SU-DHL-6 (cell line): ENCODE measurements around the gene PCGF1.
"Not testable (repeated sequence)": the region's sequence is repeated elsewhere in the genome, so short reads cannot be mapped to it uniquely, and the experiment has no call there.

Source experiments
- CTCF ChIP-seq: fragments of 200-600 bp; sonication (generic); IDR thresholded peaks from one replicate; pipeline ENCODE4 v1.5.1; 2017; ENCODE audit warnings: antibody characterized with exemption, mild to moderate bottlenecking, low read length, moderate library complexity; ENCODE audit not compliant: insufficient read depth, poor library complexity, severe bottlenecking
- EZH2phosphoT487 ChIP-seq: fragments of 200-600 bp; sonication (generic), shearing (Covaris generic); conservative IDR thresholded peaks from 2 replicates; pipeline ENCODE4 v1.6.1; 2018; ENCODE audit warnings: mild to moderate bottlenecking, antibody characterized with exemption, low read length, moderate library complexity, mixed read lengths

DNA sequence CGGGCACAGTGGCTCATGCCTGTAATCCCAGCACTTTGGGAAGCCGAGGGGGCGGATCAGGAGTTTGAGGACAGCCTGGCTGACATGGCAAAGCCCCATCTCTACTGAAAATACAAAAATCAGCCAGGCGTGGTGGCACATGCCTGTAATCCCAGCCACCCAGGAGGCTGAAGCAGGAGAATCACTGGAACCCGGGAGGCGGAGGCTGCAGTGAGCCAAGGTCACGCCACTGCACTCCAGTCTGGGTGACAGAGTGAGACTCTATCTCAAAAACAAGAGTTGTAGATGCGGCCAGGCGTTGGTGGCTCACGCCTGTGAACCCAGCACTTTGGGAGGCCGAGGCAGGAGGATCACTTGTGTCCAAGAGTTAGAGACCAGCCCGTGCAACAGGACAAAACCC lies 36.8 kb downstream of the PCGF1 start:
- not testable (repeated sequence) for TF ChIP-seq CTCF, EZH2phosphoT487
